Kidney epithelial cell (primary cell): ENCODE data around the gene TYROBP. TPM values are rescaled to one million over a fixed set of nuclear protein-coding genes. Genes with fewer than 3 reads are reported as not detected.

Experiments used
- DNase-seq: peaks from one replicate; pipeline ENCODE4 v3.0.0-alpha.2; 2010; ENCODE audit warnings: low read depth
- H3K27me3 ChIP-seq: 2 replicates; pipeline ENCODE4 v1.6.0; 2011; ENCODE audit warnings: low read length; ENCODE audit not compliant: control insufficient read depth, insufficient read depth
- H3K36me3 ChIP-seq: 2 replicates; pipeline ENCODE4 v1.5.1; 2011; ENCODE audit warnings: low read length; ENCODE audit not compliant: control insufficient read depth, insufficient read depth
- H3K4me3 ChIP-seq: 2 replicates; pipeline ENCODE4 v1.5.1; 2011; ENCODE audit warnings: low read depth, mild to moderate bottlenecking, control low read depth, low read length
- total RNA-seq: library from RNA; depleted of rRNA; stranded (reverse); fragments of >200 nt; gene quantifications from 2 replicates; pipeline ENCODE4 v1.2.3, GENCODE V29; 2015
- TF ChIP-seq, protein P1 (sequence below): IDR thresholded peaks from 2 replicates; pipeline ENCODE4 v1.5.1; 2011; ENCODE audit warnings: mild to moderate bottlenecking, moderate library complexity, low read length, control low read depth, inconsistent platforms; ENCODE audit not compliant: insufficient read depth, poor library complexity, severe bottlenecking

The TYROBP gene
- total RNA-seq, 1 donor from 2014 or later: not detected

DNA sequence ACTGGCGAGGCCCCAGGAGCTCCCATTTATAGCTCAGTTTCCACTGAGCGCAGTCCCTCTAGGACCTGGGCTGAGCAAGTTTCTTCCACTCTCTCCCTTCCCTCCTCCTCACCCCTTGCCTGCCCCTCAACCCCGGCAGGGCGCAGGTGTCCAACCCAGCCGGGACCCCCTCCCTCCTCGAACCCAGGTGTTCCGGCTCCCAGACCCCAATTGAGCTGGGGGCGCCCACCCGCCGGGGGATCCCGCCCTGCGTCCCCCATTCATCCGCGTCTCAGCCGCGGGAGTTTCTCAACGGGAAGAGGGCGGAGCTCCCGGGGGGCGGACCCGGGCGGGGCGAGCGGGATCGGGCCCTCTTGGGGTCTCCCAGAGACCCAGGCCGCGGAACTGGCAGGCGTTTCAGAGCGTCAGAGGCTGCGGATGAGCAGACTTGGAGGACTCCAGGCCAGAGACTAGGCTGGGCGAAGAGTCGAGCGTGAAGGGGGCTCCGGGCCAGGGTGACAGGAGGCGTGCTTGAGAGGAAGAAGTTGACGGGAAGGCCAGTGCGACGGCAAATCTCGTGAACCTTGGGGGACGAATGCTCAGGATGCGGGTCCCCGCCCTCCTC is 51.4 kb downstream of the TYROBP start, which contains the start of gene KIRREL2:
Gene KIRREL2 (plus strand): TSS at position 366 of the 604 bp plus-strand sequence. CDS start 209 bp downstream, at position 575.
- H3K4me3 ChIP-seq: peak within 1 kb of the TSS; percentile 11
- H3K27me3 ChIP-seq: peaks cover 78% of the 10 kb centered on the region
- H3K36me3 ChIP-seq: no peaks in the 10 kb centered on the region
- DNase-seq: no peak
- TF ChIP-seq, protein P1, sequence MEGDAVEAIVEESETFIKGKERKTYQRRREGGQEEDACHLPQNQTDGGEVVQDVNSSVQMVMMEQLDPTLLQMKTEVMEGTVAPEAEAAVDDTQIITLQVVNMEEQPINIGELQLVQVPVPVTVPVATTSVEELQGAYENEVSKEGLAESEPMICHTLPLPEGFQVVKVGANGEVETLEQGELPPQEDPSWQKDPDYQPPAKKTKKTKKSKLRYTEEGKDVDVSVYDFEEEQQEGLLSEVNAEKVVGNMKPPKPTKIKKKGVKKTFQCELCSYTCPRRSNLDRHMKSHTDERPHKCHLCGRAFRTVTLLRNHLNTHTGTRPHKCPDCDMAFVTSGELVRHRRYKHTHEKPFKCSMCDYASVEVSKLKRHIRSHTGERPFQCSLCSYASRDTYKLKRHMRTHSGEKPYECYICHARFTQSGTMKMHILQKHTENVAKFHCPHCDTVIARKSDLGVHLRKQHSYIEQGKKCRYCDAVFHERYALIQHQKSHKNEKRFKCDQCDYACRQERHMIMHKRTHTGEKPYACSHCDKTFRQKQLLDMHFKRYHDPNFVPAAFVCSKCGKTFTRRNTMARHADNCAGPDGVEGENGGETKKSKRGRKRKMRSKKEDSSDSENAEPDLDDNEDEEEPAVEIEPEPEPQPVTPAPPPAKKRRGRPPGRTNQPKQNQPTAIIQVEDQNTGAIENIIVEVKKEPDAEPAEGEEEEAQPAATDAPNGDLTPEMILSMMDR: no peak

Other genes with a start within 250 kb of the TYROBP start
- gene UPK1A, start 241.8 kb downstream of the TYROBP start, total RNA-seq: not detected in 2 replicates
- not detected in 2 replicates for gene ZBTB32, start 203.7 kb downstream of the TYROBP start, total RNA-seq
- 18.4 and 31.8 TPM in 2 replicates for gene KMT2B, start 190.3 kb downstream of the TYROBP start, total RNA-seq
- gene IGFLR1, start 165.8 kb downstream of the TYROBP start, total RNA-seq: 1.9 and 8.8 TPM in 2 replicates
- 15.5 and 17.6 TPM in 2 replicates for gene U2AF1L4, start 162.9 kb downstream of the TYROBP start, total RNA-seq
- gene PSENEN, start 162.6 kb downstream of the TYROBP start, total RNA-seq: 46.8 and 59.7 TPM in 2 replicates
- gene LIN37, start 159.7 kb downstream of the TYROBP start, total RNA-seq: 15.1 and 22.0 TPM in 2 replicates
- gene HSPB6, start 151.3 kb downstream of the TYROBP start, total RNA-seq: 0.17 and 0.82 TPM in 2 replicates
- gene PROSER3, start 150.1 kb downstream of the TYROBP start, total RNA-seq: 6.1 and 13.0 TPM in 2 replicates
- 2.8 and 3.5 TPM in 2 replicates for gene ARHGAP33, start 132.7 kb downstream of the TYROBP start, total RNA-seq
- not detected in 2 replicates for gene PRODH2, start 95.5 kb downstream of the TYROBP start, total RNA-seq
- gene NPHS1, start 55.8 kb downstream of the TYROBP start, total RNA-seq: 0.68 and 0.92 TPM in 2 replicates
- gene KIRREL2, start 51.4 kb downstream of the TYROBP start, total RNA-seq: 0.50 and 1.0 TPM in 2 replicates
- 6.3 and 9.3 TPM in 2 replicates for gene APLP1, start 39.7 kb downstream of the TYROBP start, total RNA-seq
- 6.1 and 6.2 TPM in 2 replicates for gene NFKBID, start 7.8 kb downstream of the TYROBP start, total RNA-seq
- gene HCST, start 5.8 kb downstream of the TYROBP start, total RNA-seq: not detected in 2 replicates
- gene LRFN3, start 28.1 kb upstream of the TYROBP start, total RNA-seq: 14.4 and 24.8 TPM in 2 replicates
- 47.4 and 49.5 TPM in 2 replicates for gene SDHAF1, start 86.9 kb upstream of the TYROBP start, total RNA-seq
- 8.6 and 11.5 TPM in 2 replicates for gene SYNE4, start 100.5 kb upstream of the TYROBP start, total RNA-seq
- gene ALKBH6, start 105.9 kb upstream of the TYROBP start, total RNA-seq: 17.5 and 22.4 TPM in 2 replicates
- 4.6 and 4.7 TPM in 2 replicates for gene CLIP3, start 124.6 kb upstream of the TYROBP start, total RNA-seq
- 12.0 and 16.3 TPM in 2 replicates for gene THAP8, start 146.0 kb upstream of the TYROBP start, total RNA-seq
- gene WDR62, start 146.6 kb upstream of the TYROBP start, total RNA-seq: 1.8 and 2.8 TPM in 2 replicates
- not detected in 2 replicates for gene OVOL3, start 202.8 kb upstream of the TYROBP start, total RNA-seq
- 58.5 and 82.6 TPM in 2 replicates for gene POLR2I, start 206.6 kb upstream of the TYROBP start, total RNA-seq
- gene TBCB, start 207.2 kb upstream of the TYROBP start, total RNA-seq: 337 and 371 TPM in 2 replicates
- 262 and 352 TPM in 2 replicates for gene CAPNS1, start 231.8 kb upstream of the TYROBP start, total RNA-seq
- 1.0 and 1.4 TPM in 2 replicates for gene COX7A1, start 244.2 kb upstream of the TYROBP start, total RNA-seq